HUES64 (cell line): ENCODE results near the gene CACNA1C.

Experiments used
- H3K27ac ChIP-seq: 2 replicates; pipeline ENCODE4 v1.7.0; 2013; ENCODE audit warnings: low read depth, low read length, inconsistent platforms
- H3K27me3 ChIP-seq: 2 replicates; pipeline ENCODE4 v1.6.1; 2013; ENCODE audit warnings: mild to moderate bottlenecking, low read length; ENCODE audit not compliant: insufficient read depth
- H3K36me3 ChIP-seq: 2 replicates; pipeline ENCODE4 v1.6.1; 2013; ENCODE audit warnings: mild to moderate bottlenecking, low read length; ENCODE audit not compliant: insufficient read depth
- H3K4me1 ChIP-seq: 2 replicates; pipeline ENCODE4 v1.6.1; 2013; ENCODE audit warnings: mild to moderate bottlenecking, low read length, moderate library complexity; ENCODE audit not compliant: insufficient read depth
- H3K4me3 ChIP-seq: 2 replicates; pipeline ENCODE4 v1.5.1; 2013; ENCODE audit warnings: mild to moderate bottlenecking, low read length, moderate library complexity
- H3K9ac ChIP-seq: 2 replicates; pipeline ENCODE4 v1.6.1; 2013; ENCODE audit warnings: mild to moderate bottlenecking, low read depth, low read length
- H3K9me3 ChIP-seq: 2 replicates; pipeline ENCODE4 v1.6.1; 2013; ENCODE audit warnings: low read depth, low read length; ENCODE audit not compliant: insufficient read depth
- WGBS: fragments of 150-250, 120-280 bp; methylation state at CpG from one replicate; pipeline ENCODE4 v1.1.7; 2013; ENCODE audit warnings: missing lambda C conversion rate; 5-methylcytosine and 5-hydroxymethylcytosine counted together

The CACNA1C gene

GRCh38 chr12:2553388-2554126 is 500.8 kb downstream of the CACNA1C start:
- WGBS = 90% methylated on average over 14 of the region's 14 CpGs

DNA sequence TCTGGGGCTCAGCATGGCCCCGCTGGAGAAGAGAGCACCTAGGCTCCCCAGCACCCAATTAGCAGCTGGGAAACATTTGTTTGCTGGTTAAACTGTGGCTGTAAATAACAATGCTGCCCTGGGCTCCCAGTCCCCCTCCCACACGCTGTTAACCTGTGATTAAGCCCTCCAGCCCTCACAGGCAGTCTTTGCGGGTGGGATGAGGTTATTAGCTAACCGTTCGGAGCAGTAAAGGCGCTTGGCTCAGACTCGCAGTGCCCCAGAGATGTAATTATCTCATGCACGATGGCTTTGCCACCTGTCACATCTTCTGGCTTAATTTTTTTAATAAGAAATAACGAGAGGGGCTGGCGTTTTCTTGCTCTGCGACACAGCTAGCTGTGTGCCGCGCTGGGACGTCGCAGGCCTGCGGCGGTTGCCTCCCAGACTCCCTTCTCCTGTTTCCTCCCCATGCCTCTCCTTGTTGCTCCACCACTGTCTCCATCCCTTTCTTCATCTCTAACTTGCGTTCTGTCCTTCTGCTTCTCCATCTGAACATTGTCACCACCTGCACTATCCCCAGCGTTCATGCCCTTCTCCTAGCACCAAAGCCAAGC is 502.8 kb downstream of the CACNA1C start:
- 72% methylated on average over 19 of the region's 19 CpGs for WGBS
- H3K9me3 ChIP-seq = no peaks in the 10 kb centered on the region
- H3K9ac ChIP-seq = no peak overlapping the region
- no peak overlapping the region for H3K4me3 ChIP-seq
- no peaks in the 10 kb centered on the region for H3K36me3 ChIP-seq
- H3K27me3 ChIP-seq = no peaks in the 10 kb centered on the region
- no peak overlapping the region for H3K27ac ChIP-seq
- 0 out of 2 replicates have a peak, but pooled peaks cover 7% of the 10 kb centered on the region for H3K4me1 ChIP-seq

More at GRCh38 chr12:2553388-2554126, 500.8 kb downstream of the CACNA1C start:
- Histone ChIP-seq H3K4me3 (no peak overlapping the region), H3K9ac (no peak overlapping the region), H3K27me3 (no peaks in the 10 kb centered on the region), H3K9me3 (no peaks in the 10 kb centered on the region), H3K27ac (no peak overlapping the region), H3K36me3 (no peaks in the 10 kb centered on the region), H3K4me1 (0 out of 2 replicates have a peak, but pooled peaks cover 7% of the 10 kb centered on the region)

DNA sequence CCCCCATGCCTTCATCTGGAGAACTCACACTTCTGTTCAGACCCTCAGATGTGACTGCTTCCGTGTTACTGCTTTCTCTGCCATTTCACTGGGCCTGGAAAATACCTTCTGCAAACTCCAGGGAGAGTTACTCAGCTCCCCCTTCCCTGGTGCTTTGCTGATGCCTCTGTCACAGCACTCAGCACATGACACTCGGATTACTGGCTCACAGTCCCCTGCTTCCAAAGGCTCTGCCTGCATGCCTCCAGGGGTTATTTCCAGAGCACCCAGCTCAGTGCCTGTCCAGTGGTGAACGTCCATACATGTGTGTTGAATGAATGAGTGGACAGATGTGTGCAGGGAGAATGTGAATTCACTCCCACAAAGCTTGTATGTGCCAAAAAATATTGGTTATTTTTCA is 504.8 kb downstream of the CACNA1C start:
- no peaks in the 10 kb centered on the region for H3K27me3 ChIP-seq
- no peaks in the 10 kb centered on the region for H3K9me3 ChIP-seq
- H3K4me3 ChIP-seq = no peak overlapping the region
- WGBS = 78% methylated on average over 3 of the region's 3 CpGs
- no peaks in the 10 kb centered on the region for H3K4me1 ChIP-seq
- H3K36me3 ChIP-seq = no peaks in the 10 kb centered on the region
- H3K9ac ChIP-seq = no peak overlapping the region
- H3K27ac ChIP-seq = no peak overlapping the region

DNA sequence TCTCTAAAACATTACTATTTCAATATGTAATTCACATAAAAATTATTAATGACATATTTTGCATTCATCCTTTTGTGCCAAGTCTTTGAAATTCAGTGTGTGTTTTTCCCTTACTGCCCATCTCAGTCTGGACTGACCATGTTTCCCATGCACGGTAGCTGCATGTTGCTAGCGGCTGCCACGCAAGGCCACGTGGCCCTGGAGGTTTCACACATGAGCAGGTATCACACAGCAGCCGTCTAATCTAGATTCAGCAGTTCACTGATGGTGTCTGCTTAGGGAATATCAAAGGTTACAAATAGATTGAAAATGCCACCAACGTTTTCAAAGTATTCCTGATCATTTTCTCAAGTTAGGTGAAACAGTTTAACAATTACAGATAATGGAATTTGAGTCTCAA is 507.1 kb downstream of the CACNA1C start:
- H3K4me3 ChIP-seq = no peak overlapping the region
- no peak overlapping the region for H3K27ac ChIP-seq
- no peak overlapping the region for H3K9ac ChIP-seq
- no peaks in the 10 kb centered on the region for H3K9me3 ChIP-seq
- no peaks in the 10 kb centered on the region for H3K27me3 ChIP-seq
- H3K36me3 ChIP-seq = no peaks in the 10 kb centered on the region
- H3K4me1 ChIP-seq = no peaks in the 10 kb centered on the region
- WGBS = 92% methylated on average over 6 of the region's 6 CpGs

DNA sequence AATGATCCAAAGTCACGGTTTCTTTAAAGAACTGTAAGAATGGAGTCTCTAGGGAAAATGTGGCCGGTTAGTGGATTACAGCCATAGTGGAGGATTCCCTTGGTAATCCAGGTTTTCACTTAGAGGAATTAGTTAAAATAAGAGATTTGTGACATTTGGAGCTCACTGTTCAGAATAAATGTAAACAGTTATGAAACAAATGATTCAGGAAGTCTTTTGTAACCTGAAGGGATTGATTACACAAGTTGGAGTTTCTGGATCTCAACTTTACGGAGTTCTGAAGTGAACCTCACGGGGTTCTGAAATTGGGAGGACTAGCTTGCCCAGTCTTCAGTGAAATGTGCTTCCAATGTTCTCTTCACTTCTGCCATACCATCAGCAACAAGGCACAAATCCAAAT is 507.6 kb downstream of the CACNA1C start:
- Histone ChIP-seq H3K27ac (no peak overlapping the region), H3K36me3 (no peaks in the 10 kb centered on the region), H3K27me3 (no peaks in the 10 kb centered on the region), H3K9me3 (no peaks in the 10 kb centered on the region), H3K9ac (no peak overlapping the region), H3K4me1 (no peaks in the 10 kb centered on the region), H3K4me3 (no peak overlapping the region)
- WGBS = 95% methylated on average over 4 of the region's 4 CpGs

GRCh38 chr12:2561367-2561766 is 508.6 kb downstream of the CACNA1C start:
- no peak overlapping the region for H3K27ac ChIP-seq
- no peaks in the 10 kb centered on the region for H3K36me3 ChIP-seq
- no peaks in the 10 kb centered on the region for H3K27me3 ChIP-seq
- H3K4me3 ChIP-seq = no peak overlapping the region
- WGBS = 93% methylated on average over 10 of the region's 10 CpGs
- H3K4me1 ChIP-seq = no peaks in the 10 kb centered on the region
- no peaks in the 10 kb centered on the region for H3K9me3 ChIP-seq
- no peak overlapping the region for H3K9ac ChIP-seq

- no peaks in the 10 kb centered on the region for H3K27me3 ChIP-seq
- no peak overlapping the region for H3K9ac ChIP-seq
- no peaks in the 10 kb centered on the region for H3K9me3 ChIP-seq
- H3K27ac ChIP-seq = no peak overlapping the region
- no peaks in the 10 kb centered on the region for H3K36me3 ChIP-seq
- no peak overlapping the region for H3K4me3 ChIP-seq
- no peaks in the 10 kb centered on the region for H3K4me1 ChIP-seq
- 82% methylated on average over 3 of the region's 3 CpGs for WGBS
These were observed 509.6 kb downstream of the CACNA1C start for GRCh38 chr12:2562400-2562799.

GRCh38 chr12:2563709-2564108 is 510.9 kb downstream of the CACNA1C start:
- H3K4me1 ChIP-seq = no peaks in the 10 kb centered on the region
- no peak overlapping the region for H3K27ac ChIP-seq
- no peaks in the 10 kb centered on the region for H3K36me3 ChIP-seq
- no peak overlapping the region for H3K9ac ChIP-seq
- no peaks in the 10 kb centered on the region for H3K27me3 ChIP-seq
- no peaks in the 10 kb centered on the region for H3K9me3 ChIP-seq
- no peak overlapping the region for H3K4me3 ChIP-seq
- 89% methylated on average over 6 of the region's 6 CpGs for WGBS

DNA sequence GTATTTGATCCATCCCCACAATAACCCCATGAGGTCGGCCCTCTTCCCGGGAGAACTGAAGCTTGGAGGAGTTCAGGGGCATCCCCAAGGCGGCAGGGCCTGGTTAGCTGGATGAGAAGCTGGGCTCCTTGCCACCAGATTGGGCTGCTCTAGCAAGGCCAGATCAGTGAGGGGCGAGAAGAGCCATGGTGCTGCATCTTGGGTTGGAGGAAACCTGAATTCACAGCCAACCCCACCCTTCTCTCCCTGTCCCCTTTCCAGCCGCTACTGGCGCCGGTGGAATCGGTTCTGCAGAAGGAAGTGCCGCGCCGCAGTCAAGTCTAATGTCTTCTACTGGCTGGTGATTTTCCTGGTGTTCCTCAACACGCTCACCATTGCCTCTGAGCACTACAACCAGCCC is 513.4 kb downstream of the CACNA1C start:
- Histone ChIP-seq H3K4me1 (no peaks in the 10 kb centered on the region), H3K9ac (no peak overlapping the region), H3K27me3 (peaks cover 2% of the 10 kb centered on the region; the same call in 1 of the 2 replicates), H3K27ac (no peak overlapping the region), H3K9me3 (no peaks in the 10 kb centered on the region), H3K4me3 (no peak overlapping the region), H3K36me3 (no peaks in the 10 kb centered on the region)
- WGBS = 95% methylated on average over 12 of the region's 12 CpGs

DNA sequence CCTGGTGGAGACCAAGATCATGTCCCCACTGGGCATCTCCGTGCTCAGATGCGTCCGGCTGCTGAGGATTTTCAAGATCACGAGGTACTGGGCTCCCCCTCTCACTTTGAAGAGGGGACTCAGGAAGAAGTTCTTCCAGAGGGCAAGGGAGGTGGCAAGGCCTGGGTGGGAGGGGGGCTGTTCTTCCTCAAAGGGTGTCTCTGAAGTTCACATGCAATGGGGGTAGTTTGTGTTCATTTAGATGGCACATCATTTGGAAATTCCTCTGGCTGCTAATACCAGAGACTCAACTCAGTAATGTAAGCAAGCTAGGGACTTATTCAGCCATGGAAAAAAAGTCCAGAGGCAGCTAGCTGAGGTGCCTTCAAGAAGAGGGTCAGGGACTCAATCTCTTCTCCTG is 514.9 kb downstream of the CACNA1C start:
- 95% methylated on average over 4 of the region's 4 CpGs for WGBS
- no peaks in the 10 kb centered on the region for H3K4me1 ChIP-seq
- H3K4me3 ChIP-seq = no peak overlapping the region
- no peak overlapping the region for H3K27ac ChIP-seq
- no peaks in the 10 kb centered on the region for H3K36me3 ChIP-seq
- H3K9me3 ChIP-seq = no peaks in the 10 kb centered on the region
- no peak overlapping the region for H3K9ac ChIP-seq
- H3K27me3 ChIP-seq = peaks cover 2% of the 10 kb centered on the region; the same call in 1 of the 2 replicates

DNA sequence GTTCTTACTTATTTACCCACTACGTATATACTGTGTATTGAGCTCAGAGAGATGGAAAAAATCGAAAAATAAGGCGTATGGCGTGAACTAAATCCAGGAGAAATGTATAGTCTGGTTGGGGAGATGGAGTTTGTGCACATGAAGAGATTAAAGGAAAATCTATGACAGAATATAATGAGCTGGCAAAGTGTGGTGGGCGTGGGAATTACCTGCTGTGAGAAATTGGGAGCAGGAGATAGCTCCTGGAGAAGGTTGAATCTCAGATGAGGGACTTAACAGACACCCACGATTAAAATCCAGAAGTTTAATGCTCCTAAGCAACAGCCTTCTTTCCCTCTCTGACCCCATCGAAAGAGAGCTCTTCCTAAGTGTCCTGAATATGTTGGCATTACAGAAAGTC is 517.8 kb downstream of the CACNA1C start:
- Histone ChIP-seq H3K36me3 (no peaks in the 10 kb centered on the region), H3K4me1 (no peaks in the 10 kb centered on the region), H3K4me3 (no peak overlapping the region), H3K27ac (no peak overlapping the region), H3K27me3 (peaks cover 2% of the 10 kb centered on the region; the same call in 1 of the 2 replicates), H3K9ac (no peak overlapping the region), H3K9me3 (no peaks in the 10 kb centered on the region)
- 87% methylated on average over 7 of the region's 7 CpGs for WGBS
